HepG2 (cell line): ENCODE data around the gene DUS1L. TPM values are rescaled to one million over a fixed set of nuclear protein-coding genes. Genes with fewer than 3 reads are reported as not detected.

Experiments used
- ARNT ChIP-seq: fragments of 450-650 bp; IDR thresholded peaks from 2 replicates; pipeline ENCODE4 v1.6.1; 2017
- ATF6 ChIP-seq: sonication (generic); formaldehyde crosslinking; conservative IDR thresholded peaks from 2 replicates; pipeline ENCODE4 v1.4.0; 2020; ENCODE audit warnings: missing genetic modification reagents
- BCL3 ChIP-seq: sonication (generic); formaldehyde crosslinking; IDR thresholded peaks from 2 replicates; pipeline ENCODE4 v1.5.1; 2020; ENCODE audit warnings: mild to moderate bottlenecking, missing genetic modification reagents, moderate library complexity
- FOXO4 ChIP-seq: sonication (generic); formaldehyde crosslinking; conservative IDR thresholded peaks from 2 replicates; pipeline ENCODE4 v1.8.1; 2023; ENCODE audit warnings: missing genetic modification reagents
- HNF1A ChIP-seq, 2 experiments: sonication (generic) in 1 of 2; formaldehyde crosslinking in 1 of 2; IDR thresholded peaks; 2 replicates each; pipeline versions ENCODE4 v1.4.0 to v1.6.1; 2016 to 2020; ENCODE audit warnings: borderline replicate concordance in 1 of 2, low read depth in 1 of 2, mild to moderate bottlenecking in 1 of 2, missing genetic modification reagents in 1 of 2
- HOMEZ ChIP-seq: IDR thresholded peaks from 2 replicates; pipeline ENCODE4 v1.6.1; 2016; ENCODE audit warnings: low read depth
- PRPF4 ChIP-seq: fragments of 200-400 bp; formaldehyde crosslinking; IDR thresholded peaks from 2 replicates; pipeline ENCODE4 v1.6.1; 2016; ENCODE audit warnings: low read length, low read depth; ENCODE audit not compliant: poor library complexity, severe bottlenecking
- SAP130 ChIP-seq: IDR thresholded peaks from 2 replicates; pipeline ENCODE4 v1.6.1; 2016; ENCODE audit warnings: low read depth
- SCMH1 ChIP-seq: sonication (generic); formaldehyde crosslinking; IDR thresholded peaks from 2 replicates; pipeline ENCODE4 v1.9.0; 2021; ENCODE audit warnings: missing genetic modification reagents, mild to moderate bottlenecking, borderline replicate concordance
- SOX5 ChIP-seq: IDR thresholded peaks from 2 replicates; pipeline ENCODE4 v1.6.1; 2016; ENCODE audit warnings: borderline replicate concordance
- ZHX1 ChIP-seq: sonication (generic); formaldehyde crosslinking; IDR thresholded peaks from 2 replicates; pipeline ENCODE4 v1.8.1; 2022; ENCODE audit warnings: low read depth, mild to moderate bottlenecking, missing genetic modification reagents
- ZNF577 ChIP-seq: sonication (generic); formaldehyde crosslinking; IDR thresholded peaks from 2 replicates; pipeline ENCODE4 v1.4.0; 2020; ENCODE audit warnings: mild to moderate bottlenecking, low read depth, missing genetic modification reagents, borderline replicate concordance
- ZNF616 ChIP-seq: sonication (generic); formaldehyde crosslinking; IDR thresholded peaks from 2 replicates; pipeline ENCODE4 v1.5.0; 2020; ENCODE audit warnings: low read depth, mild to moderate bottlenecking, missing genetic modification reagents
- ZNF775 ChIP-seq: sonication (generic); formaldehyde crosslinking; IDR thresholded peaks from 2 replicates; pipeline ENCODE4 v1.4.0; 2020; ENCODE audit warnings: missing genetic modification reagents, mild to moderate bottlenecking, moderate library complexity, borderline replicate concordance
- polyA plus RNA-seq, 8 experiments: library from polyadenylated mRNA; depleted of rRNA in 3 of 8; stranded (reverse) in 7 of 8; unstranded in 1 of 8; fragments of >200 nt; fragmentation: Illumina TruSeq in 4 of 8; extraction: Trizol in 4 of 8; gene quantifications; 2 replicates each; pipeline versions ENCODE4 v1.2.1 to v1.2.3, GENCODE V29; 2011 to 2016; ENCODE audit warnings: low read depth in 4 of 8, missing spikeins in 1 of 8, mixed read lengths in 1 of 8; ENCODE audit not compliant: insufficient read depth in 1 of 8
- total RNA-seq, 5 experiments: library from RNA; depleted of rRNA; stranded (reverse); fragments of >200 nt; fragmentation: Illumina TruSeq; extraction: Trizol; gene quantifications; 2 replicates each; pipeline ENCODE4 v1.2.3, GENCODE V29; 2016; ENCODE audit warnings: low read depth in 1 of 5

The DUS1L gene
- total and polyA plus RNA-seq, 2 of the 13 experiments (the other 11 are each of a cell fraction or from before 2014, with no cell fraction given) = 81.0 to 109 TPM

GRCh38 chr17:82008258-82008940 lies 57.2 kb downstream of the DUS1L start (continued):
- no peak for TF ChIP-seq HNF1A (IDR thresholded peaks at IDR 0.05; ENCODE audit: low read depth)
- no peak for TF ChIP-seq HNF1A (CRISPR knock-in tag; IDR thresholded peaks at IDR 0.05; ENCODE audit: borderline replicate concordance)
- TF ChIP-seq ARNT = no peak
- no peak for TF ChIP-seq ZHX1 (CRISPR knock-in tag)
- peak; percentile 48 for TF ChIP-seq PRPF4
- no peak for TF ChIP-seq FOXO4
- no peak for TF ChIP-seq ATF6 (CRISPR knock-in tag)
- no peak for TF ChIP-seq SAP130
- no peak for TF ChIP-seq SOX5 (CRISPR knock-in tag)
- TF ChIP-seq BCL3 (CRISPR knock-in tag) = no peak
- TF ChIP-seq ZNF775 (CRISPR knock-in tag) = no peak
- no peak for TF ChIP-seq HOMEZ (CRISPR knock-in tag)
- no peak for TF ChIP-seq ZNF577 (CRISPR knock-in tag)
- TF ChIP-seq ZNF616 (CRISPR knock-in tag) = 0 out of 2 replicates have a peak, but pooled peaks have one; percentile 36
- TF ChIP-seq SCMH1 = no peak
